ENCODE measurements around the gene FAM219B. TPM values are rescaled to one million over a fixed set of nuclear protein-coding genes. Genes with fewer than 3 reads are reported as not detected.

The FAM219B gene
- polyA plus RNA-seq, 1 experiment: 38.2 TPM

DNA sequence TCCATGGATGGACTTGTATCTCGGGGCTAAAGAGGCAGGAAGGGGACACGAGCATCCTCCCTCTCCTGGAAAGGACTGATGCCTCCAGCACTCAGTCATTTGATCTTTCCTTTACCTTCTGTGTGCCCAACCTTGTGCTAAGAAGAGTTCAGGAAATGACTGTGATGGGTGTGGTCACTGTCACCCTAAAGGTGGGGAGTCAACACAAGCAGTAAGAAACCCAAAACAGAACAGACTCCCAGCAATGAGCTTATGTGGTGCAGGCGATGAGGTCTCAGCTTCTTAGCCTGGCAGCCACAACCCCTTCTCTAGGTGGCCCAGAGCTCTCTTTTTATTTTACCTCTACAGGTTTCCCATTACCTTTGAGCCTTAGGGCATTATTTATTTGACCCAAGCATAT lies 13.0 kb downstream of the FAM219B start:
- no peak overlapping the region for H3K4me3 ChIP-seq (ENCODE audit: low read depth, low read length)
- ChIA-PET CTCF (interaction anchor here (5.7 kb wide), 1 partner anchor 8 kb away, joined by 61 read pairs; no protein-coding TSS in a partner anchor), POLR2A (interaction anchor here (0.6 to 1.1 kb wide), 3 partner anchors 12 to 102 kb away, joined by 3 to 4 read pairs (median 4); partner anchors contain the start of gene SCAMP5)
- no peaks in the 10 kb centered on the region; the same call in 1 of the 2 replicates for H3K9me3 ChIP-seq (ENCODE audit: control insufficient read depth, insufficient read depth, low read length)
- DNase-seq (ENCODE audit: low read depth, low spot score): no peak
- no peak overlapping the region for H3K27ac ChIP-seq (ENCODE audit: low read depth, low read length)
- no peak for TF ChIP-seq CTCF (IDR thresholded peaks at IDR 0.05; ENCODE audit: low read depth, low read length)
- H3K27me3 ChIP-seq (ENCODE audit: control insufficient read depth, insufficient read depth, low read length): no peaks in the 10 kb centered on the region

DNA sequence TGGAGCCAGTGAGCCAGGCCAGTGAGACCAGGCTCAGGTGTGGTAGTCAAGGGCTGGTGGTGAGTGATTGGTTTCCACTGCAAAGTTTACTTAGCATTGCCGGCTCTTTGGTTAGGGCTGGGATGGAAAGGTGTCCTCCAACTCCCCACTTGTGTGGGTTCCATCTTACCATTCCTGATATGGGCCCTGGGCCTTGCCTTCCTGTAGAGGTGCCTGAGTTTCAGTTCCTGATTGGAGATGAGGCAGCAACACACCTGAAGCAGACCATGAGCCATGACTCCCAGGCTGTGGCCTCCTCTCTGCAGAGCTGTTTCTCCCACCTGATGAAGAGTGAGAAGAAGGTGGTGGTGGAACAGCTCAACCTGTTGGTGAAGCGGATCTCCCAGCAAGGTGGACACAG lies 13.7 kb downstream of the FAM219B start:
- CTCF ChIA-PET: interaction anchor here (5.7 kb wide), 1 partner anchor 9 kb away, joined by 61 read pairs; no protein-coding TSS in a partner anchor
- TF ChIP-seq CTCF (IDR thresholded peaks at IDR 0.05; ENCODE audit: low read depth, low read length): no peak
- POLR2A ChIA-PET: no interaction called here
- no peaks in the 10 kb centered on the region for H3K27me3 ChIP-seq (ENCODE audit: control insufficient read depth, insufficient read depth, low read length)
- DNase-seq (ENCODE audit: low read depth, low spot score): no peak
- H3K4me3 ChIP-seq (ENCODE audit: low read depth, low read length): no peak overlapping the region
- H3K9me3 ChIP-seq (ENCODE audit: control insufficient read depth, insufficient read depth, low read length): no peaks in the 10 kb centered on the region; the same call in 1 of the 2 replicates
- no peak overlapping the region for H3K27ac ChIP-seq (ENCODE audit: low read depth, low read length)

DNA sequence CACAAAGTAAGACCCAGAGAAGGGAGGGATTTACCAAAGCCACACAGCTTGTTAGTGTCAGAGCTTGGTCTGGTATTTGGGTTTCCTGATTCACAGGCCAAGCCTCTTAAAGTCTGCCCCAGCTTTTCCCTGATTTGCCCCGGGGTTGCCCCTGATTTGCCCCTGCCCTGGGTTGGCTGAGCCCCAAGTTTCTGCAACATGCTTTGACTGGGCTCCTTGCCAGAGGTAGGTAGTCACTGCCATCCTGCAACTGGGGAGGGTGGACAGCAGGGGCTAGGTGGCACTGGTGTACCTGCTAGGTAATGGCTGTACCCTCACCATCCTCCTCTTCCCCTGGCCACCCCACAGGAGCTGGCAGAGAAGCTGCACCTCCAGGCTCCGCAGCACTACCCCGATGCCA lies 14.3 kb downstream of the FAM219B start:
- no peak for DNase-seq (ENCODE audit: low read depth, low spot score)
- no peaks in the 10 kb centered on the region for H3K27me3 ChIP-seq (ENCODE audit: control insufficient read depth, insufficient read depth, low read length)
- no peak overlapping the region for H3K4me3 ChIP-seq (ENCODE audit: low read depth, low read length)
- ChIA-PET POLR2A (no interaction called here), CTCF (interaction anchor here (5.7 kb wide), 1 partner anchor 9 kb away, joined by 61 read pairs; no protein-coding TSS in a partner anchor)
- H3K27ac ChIP-seq (ENCODE audit: low read depth, low read length): no peak overlapping the region
- no peaks in the 10 kb centered on the region; the same call in 1 of the 2 replicates for H3K9me3 ChIP-seq (ENCODE audit: control insufficient read depth, insufficient read depth, low read length)
- TF ChIP-seq CTCF (IDR thresholded peaks at IDR 0.05; ENCODE audit: low read depth, low read length): no peak

- no peak for TF ChIP-seq CTCF (IDR thresholded peaks at IDR 0.05; ENCODE audit: low read depth, low read length)
- Histone ChIP-seq H3K4me3 (ENCODE audit: low read depth, low read length) (no peak overlapping the region), H3K27me3 (ENCODE audit: control insufficient read depth, insufficient read depth, low read length) (no peaks in the 10 kb centered on the region), H3K27ac (ENCODE audit: low read depth, low read length) (no peak overlapping the region), H3K9me3 (ENCODE audit: control insufficient read depth, insufficient read depth, low read length) (no peaks in the 10 kb centered on the region; the same call in 1 of the 2 replicates)
- POLR2A ChIA-PET: no interaction called here
- CTCF ChIA-PET: interaction anchor here (5.7 kb wide), 1 partner anchor 10 kb away, joined by 61 read pairs; no protein-coding TSS in a partner anchor
- DNase-seq (ENCODE audit: low read depth, low spot score): no peak
Observed at GRCh38 chr15:74891469-74891868, 15.2 kb downstream of the FAM219B start.

GRCh38 chr15:74890665-74890960 lies 16.0 kb downstream of the FAM219B start:
- no peaks in the 10 kb centered on the region; the same call in 1 of the 2 replicates for H3K9me3 ChIP-seq (ENCODE audit: control insufficient read depth, insufficient read depth, low read length)
- H3K4me3 ChIP-seq (ENCODE audit: low read depth, low read length): peak overlapping the region; percentile 96
- H3K27me3 ChIP-seq (ENCODE audit: control insufficient read depth, insufficient read depth, low read length): no peaks in the 10 kb centered on the region
- DNase-seq (ENCODE audit: low read depth, low spot score): no peak
- H3K27ac ChIP-seq (ENCODE audit: low read depth, low read length): no peak overlapping the region
- TF ChIP-seq CTCF (IDR thresholded peaks at IDR 0.05; ENCODE audit: low read depth, low read length): no peak
- CTCF ChIA-PET: interaction anchor here (5.7 kb wide), 1 partner anchor 11 kb away, joined by 61 read pairs; no protein-coding TSS in a partner anchor
- POLR2A ChIA-PET: interaction anchor here (1.3 kb wide), 1 partner anchor 10 kb away, joined by 4 read pairs; no protein-coding TSS in a partner anchor

Data from AG04450 (cell line).